Activated CD4-positive, alpha-beta T cell treated with anti-CD3 and anti-CD28 coated beads, Interleukin-2, amount 50 U/mL, for 24 hours (primary cell): Measurements from ENCODE around the gene BAG5.

Experiments
- DNase-seq, 2 donors: peaks; one replicate each; pipeline ENCODE4 v3.0.0-alpha.2; 2020; ENCODE audit warnings: low read depth in 1 of 2, low spot score in 1 of 2

BAG5 gene

DNA sequence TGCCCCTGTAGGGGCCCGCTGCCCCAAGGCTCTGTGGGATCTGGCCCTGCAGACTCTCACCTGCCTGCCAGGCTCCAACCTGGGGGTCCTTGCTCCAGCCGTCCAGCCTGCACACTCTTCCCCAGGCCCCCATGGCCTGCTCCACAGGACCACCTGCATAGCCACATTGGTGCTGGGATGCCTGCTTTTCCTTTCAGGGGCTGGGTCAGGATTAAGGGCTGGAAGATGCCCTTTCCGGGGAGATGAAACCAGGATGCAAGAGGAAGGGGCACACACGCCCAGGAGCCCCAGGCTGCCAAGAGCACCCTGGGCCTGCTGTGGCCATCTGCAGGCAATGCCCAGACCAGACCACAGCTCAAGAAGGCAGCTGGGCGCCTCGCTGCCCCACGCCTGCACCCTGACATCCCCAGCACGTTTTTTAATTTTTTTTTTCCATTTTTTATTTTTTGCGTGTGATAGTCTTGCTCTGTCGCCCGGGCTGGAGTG, 15.0 kb downstream of the BAG5 start:
- no peak for DNase-seq

DNA sequence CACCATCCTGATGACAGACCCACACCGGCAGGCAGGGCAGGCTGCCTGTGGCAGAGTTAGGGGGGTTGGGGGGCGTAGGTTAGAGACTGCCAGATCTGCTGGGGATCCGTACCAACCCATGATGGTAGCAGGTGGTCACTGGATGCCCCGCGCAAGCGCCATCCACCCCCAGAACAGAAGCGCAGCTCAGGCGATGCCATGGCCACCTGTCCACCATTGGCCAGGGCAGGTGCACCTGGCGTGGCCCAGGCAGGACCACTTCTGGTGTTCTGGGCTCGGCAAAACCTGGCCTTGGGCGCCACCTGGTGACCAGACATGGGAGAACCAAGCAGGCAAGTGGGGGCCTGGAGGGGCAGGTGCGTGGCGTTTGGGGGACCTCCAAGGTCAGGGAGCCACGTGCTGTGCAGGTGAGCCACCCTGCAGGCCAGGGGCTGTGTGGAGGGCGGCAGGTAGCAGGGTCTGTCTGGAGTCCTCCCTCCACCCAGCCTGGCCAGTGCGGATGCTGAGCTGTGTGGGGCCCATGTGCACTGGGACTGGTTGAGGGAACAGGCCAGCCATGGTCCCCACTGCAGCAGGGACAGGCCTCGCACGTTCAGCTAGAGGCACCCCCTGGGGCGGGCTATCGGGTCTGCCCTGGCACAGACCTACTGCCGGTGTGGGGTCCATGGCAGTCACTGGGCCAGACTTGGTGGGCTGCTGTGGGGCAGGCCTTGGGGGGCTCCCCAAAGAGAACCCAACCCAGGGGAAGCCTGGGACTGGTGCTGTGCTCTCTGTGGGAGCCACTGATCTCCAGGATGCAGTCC, 15.6 kb downstream of the BAG5 start:
- peak; percentile 58 for DNase-seq

DNA sequence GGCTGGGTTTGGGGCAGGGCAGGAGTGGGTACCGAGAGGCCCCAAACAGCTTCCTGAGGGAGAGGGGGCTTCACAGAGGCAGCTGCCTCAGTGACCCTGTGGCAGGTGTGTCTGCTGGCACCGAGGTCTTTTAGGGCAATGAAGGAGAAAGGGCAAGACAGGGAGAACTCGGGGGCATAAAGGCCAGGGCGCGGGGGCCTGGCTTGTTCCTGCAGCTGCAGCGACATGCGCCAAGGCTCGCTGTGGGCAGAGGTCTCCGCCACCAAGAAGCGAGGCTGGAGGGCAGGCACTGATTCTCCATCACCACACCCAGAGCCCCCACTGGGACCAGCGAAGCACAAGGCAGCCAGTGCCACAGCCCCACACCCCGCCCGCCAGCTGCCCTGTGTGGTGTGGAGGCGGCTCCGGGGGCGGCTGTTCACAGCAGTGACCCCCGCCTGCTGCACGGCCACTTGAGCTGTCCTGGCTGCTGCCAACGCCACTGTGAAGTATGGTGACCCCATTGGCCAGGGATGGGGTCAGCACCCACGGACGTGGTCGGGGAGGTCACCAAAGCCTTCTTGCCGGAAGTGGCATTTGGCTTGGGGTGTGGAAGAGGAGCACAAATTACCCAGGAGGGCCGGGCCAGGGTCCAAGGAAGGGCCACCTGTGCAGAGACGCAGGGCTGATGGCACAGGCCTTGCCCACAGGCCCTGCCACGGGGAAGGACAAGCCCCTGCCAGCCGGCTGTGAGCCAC, 16.4 kb downstream of the BAG5 start:
- DNase-seq = no peak

DNA sequence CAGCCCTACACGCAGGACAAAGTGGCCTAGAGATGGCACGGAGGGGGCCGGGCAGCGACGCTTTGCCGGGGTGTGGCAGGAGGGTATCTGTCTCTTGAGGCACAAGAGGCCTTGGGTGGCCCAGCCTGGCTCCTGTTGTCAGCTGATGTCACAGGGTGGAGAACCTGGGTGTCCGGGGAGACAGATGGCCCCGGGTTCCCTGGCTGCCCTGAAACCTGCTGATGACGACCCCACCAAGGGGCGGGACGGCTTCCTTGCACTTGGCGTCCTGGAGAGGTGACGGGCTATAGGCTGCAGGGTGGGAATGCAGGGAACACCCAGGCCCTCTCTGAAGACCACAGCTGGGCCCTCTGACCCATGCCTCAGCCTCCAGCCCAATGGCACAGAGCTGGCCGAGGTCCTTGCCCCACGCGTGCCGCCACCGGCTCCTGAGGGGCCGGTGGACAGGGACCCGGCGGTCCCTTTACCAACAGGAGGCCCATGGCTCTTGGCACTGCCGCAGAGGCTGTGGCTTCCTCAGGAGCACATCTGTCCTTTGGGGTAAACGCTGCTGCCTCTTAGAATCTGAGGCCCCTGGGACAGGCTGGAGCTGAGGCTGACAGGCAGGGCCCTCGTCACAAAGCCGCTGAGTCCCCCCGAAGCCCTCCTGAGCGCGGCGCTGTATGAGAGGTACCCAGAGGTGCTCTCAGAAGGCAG, 17.1 kb downstream of the BAG5 start:
- DNase-seq = no peak

DNA sequence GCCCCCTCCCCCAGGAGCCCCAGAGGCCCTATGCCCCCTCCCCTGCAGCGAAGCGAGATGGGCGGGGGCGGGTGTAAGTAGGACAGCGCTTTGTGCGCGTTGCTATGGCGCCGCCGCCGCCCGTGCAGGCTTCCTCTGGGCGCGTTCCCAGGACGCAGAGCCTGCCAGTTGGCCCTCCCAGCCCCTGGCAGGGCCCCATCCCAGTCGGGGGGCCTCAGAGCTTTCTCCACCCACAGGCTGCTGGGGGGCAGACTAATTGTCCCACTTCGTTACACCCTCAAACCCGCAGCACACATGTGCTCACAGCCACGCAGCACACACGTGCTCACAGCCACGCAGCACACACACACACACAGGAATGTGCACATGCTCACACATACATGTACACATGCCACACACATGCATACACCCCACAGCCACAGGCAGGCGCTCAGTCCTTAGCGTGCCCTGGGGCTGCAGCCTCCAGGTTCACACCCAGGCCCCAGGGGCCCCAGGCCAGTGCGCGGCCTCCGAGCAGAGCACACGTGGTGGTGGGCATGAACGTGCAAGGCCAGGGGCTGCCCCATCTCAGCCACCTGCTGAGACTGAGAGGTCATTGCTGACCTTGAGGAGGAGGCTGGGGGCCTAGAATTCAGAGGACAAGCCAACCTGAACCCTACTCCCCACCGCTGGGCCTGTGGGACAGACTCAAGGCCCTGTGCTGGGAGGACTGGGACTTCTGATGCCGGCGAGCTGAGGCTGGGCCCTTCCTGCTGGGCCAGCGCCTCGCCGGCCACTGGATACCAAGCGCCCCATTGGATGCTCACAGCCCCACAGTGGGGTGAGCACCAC, 17.9 kb downstream of the BAG5 start:
- DNase-seq = no peak

DNA sequence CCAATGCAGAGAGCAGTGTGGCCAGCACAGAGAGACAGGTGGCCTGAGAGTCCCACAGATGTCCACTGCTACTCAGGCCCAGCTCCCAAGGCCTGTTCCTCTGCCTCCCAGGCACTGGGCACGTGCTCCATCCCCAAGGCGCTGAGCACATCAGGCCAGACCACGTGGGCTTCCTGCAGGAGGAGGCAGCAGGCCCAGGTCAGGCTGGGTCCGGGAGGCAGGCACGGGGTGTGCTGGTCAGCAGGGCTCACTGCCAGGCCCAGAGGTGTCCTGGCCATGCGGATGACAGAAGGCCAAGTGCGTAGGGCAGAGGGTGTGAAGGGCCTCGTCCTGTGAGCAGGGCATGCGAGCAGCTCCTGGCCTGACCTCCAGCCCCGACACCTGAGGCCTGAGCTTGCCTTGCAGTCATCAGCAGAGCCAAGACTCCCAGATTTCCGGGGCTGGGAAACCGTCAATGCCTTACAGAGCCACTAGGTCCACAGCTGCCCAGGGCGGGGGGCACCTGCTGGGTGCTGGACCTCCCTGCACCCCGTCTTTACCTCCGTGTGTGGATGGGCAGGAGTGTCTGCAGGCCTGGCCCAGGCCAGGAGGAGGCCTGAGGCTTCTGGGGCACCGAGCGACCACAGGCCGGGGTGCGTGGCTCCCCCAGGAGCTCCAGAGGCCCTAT, 18.6 kb downstream of the BAG5 start:
- no peak for DNase-seq

DNA sequence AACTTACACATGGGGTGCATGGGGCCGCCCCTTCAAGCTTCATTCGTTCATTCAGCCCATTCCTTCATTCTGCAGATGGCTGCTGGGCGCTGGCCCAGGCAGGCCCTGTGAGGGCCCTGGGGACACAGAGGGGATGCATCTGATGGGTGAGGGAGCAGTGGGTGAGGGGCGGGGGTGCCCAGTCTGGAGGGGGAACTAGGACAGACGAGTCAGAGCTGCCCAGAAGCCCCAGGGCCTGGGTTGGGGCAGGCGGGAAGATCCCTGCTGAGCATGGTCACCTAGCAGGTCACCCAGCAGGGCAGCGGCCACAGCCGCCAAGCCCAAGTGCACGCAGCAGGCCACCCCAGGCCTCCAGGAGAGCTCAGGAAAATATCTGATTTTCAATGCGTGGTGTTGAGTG, 19.3 kb downstream of the BAG5 start:
- no peak for DNase-seq

DNA sequence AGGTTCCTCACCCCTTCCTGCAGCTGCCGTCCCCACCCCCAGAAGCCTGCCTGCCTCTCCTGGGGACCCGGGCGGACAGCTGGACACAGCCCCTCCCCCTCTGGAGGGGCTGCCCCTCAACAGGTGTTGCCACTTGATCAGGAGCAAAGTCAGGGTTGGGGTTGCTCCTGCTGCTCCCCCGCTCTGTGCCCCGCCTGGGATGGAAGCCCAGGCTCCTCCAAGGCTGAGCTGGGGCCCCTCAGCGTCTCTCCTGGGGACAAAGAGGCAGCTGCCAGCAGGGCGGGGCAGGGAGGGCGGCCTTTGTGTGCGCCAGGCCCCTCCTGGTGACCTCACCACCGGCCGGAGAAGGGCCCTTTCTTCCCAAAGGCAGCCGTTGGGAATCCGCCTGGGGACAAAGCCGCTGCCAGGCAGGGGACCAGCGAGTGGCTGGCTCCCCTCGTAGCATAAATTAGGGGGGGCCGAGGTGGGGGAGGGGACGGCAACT, 19.8 kb downstream of the BAG5 start:
- no peak for DNase-seq

DNA sequence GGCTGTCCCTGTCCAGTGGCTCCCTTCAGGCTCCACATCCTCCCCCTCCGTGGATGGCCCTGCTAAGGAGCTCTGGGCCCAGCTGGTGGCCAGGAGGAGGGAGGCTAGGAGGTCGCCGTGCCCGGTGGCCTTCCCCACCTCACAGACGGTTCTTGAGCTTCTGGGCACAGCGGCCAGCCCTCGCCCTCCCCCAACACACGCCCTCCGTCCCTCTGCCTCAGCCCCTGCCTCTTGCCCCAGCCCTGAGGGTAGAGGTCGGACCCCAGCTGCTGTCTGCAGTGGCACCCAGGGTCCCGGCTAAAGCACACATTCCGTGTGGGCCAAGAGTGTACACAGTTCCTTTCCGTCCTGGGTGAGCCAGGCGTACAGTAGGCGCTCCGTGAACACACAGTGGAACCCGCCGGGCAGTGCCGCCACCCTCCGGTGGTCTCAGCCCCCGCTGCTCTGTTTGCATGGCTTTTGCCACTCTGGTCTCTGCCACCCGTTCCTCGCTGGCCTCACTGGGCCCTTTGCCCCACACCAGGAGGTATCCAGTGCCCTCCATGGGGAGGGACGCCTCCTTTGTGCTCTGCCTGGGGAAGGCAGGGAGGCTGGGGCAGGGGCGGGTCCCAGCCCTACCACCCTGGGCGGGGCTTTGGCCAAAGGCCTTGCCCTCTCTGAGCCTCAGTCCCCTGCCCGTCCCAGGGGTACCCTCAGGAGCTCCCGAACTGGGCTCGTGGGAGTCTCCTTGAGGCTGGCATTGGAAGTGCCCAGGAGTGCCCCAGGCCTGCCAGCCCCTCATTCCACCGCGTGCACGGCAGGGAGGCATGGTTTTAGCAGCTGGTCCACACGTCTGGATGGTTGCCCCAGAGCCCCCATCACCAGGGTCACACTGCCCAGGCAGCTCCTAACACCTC, 20.5 kb downstream of the BAG5 start:
- DNase-seq = no peak

DNA sequence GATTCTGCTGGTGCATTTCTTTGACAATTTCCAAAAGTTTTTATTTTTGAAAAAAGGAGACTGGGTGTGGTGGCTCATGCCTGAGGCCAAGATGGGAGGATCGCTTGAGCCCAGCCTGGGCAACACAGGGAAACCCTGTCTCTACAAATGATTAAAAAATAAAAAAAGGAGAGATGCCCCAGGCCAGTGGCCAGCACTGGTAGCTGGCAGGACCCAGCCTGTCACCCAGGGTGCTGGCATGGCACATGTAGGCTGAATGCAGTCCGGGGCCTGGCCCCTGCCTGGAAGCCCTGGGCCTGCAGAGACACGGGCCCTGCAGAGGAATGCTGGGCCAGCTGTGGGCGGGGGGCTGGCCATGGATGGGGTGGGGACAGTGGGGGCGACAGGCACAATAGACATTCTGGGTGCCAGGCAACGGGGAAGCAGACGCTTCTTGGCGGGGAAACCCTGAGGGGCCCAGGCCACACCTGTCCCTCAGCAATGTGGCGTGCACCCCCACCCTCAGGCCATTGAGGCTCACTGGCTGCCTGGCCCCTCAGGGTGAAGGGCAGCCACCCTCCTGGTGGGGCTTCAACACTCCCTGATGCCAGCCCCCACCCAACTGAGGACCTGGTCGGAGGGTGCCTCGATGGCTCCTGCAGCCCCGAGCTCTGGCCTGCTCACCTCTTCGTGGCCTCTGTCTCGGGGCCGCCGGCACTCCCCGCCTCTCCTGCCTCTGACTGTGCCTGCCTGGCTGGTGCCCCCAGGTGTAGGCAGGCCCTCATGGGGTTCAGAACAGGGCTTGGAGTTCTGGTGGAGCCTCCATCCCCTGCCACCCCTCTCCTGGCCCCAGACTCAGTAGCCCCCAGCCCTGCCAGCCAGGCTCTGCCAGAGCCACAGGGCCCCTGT, 21.4 kb downstream of the BAG5 start:
- DNase-seq = no peak

DNA sequence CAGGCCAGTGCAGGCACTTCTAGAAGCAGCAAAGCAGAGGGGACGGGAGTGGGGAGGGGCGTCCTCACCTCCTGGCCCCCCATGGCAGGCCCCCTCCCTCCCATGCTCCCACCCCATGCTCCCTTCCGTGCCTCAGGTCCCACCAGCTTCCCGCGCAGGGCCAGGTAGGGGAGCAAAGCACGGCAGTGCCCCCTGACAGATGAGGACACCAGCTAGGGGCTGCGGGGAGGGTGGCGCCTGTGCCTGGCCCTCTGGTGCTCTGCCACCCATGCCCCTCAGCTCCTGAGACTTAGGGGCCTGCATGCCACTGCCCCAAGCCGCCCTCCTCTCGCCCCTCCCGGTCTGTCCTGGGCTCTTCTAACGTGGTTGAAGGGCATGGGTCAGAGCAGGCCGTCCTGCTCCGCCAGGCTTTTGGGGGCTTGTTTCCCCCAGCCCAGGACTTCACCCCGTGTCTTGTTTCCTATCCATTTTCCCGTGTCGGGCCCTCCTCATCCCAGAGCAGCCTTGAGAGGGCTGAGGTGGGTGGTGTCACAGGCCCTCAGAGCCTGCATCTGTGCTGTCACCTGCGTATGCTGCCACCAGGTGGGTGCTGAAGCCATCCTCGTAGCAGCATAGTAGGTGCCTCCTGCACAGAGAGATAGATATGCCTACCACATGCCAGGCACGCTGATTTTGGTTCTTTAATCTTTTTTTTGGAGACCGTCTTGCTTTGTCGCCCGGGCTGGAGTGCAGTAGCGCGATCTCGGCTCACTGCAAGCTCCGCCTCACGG, 23.2 kb downstream of the BAG5 start:
- no peak for DNase-seq

DNA sequence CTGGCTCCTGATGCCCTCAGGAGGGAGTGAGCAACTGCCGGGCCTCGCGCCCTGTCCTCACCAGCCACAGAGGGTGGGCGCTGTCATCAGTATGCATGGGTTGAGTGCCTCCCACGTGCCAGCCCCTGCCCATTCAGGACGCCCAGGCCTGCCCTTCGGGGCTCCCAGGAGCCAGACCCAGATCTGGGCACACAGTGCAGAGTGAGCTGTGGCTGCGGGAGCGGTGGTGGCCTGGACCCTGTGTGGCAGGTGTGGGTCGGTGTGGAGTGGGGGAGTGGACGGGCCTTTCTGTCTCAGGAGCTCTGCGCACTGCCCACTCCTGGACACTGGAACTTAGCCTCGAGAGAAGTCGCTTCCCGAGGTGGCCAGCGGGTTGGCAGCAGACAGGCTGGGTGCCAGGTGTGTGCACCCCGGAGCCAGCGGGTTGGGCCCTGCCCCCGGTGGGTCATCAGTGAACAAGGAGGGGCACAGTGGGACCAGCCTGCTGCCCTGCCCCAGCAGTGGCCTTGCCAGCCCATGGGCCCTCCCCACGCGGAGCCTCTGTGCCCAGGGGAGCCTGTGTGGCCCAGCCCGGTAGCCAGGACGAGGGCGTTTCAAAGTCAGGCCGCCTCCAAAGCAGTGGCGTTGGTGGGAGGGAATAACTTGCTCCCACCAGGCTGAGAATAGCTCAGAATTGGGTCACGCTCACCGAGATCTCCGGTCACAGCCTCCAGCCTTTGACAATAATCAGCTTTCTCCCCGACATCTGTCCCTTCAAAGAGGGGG, 24.0 kb downstream of the BAG5 start:
- no peak for DNase-seq

DNA sequence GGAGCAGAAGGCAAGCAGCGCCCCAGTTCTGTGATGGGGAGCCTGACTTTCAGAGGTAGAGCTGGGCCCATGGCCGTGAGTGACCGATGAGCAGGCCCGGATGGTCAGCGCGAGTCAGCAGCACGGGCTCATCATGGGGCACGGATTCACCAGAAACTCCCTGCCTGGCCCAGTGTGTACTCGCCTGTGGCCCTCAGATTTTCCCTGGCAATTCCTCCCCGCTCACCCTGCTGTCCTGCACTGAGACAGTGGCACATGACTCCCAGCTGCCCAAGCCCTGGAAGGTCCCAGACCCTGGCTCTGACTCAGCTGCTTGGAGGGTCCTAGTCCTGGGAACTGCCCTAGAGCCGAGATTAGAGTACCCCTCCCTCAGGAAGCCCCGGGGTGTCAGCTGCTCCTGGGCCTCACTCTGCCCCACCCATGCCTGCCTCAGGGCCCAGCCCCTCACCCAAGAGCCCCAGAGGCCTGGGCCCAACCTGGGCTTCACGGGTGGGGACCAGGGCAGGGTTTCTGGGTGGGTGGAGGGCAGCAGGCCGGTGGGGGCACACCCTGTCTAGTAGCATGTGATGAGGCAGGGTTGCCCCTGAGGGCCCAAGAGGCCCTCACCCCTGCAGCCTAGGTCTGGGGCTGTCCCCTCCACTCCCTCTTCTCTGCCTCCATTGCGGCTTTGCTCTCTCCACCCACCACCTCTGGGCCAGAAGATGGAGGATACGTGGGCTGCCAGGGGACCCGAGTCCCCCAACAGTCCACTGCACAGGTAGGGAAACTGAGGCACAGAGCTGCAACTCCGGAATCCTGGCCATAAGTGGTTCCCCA, 25.1 kb downstream of the BAG5 start:
- DNase-seq = no peak

DNA sequence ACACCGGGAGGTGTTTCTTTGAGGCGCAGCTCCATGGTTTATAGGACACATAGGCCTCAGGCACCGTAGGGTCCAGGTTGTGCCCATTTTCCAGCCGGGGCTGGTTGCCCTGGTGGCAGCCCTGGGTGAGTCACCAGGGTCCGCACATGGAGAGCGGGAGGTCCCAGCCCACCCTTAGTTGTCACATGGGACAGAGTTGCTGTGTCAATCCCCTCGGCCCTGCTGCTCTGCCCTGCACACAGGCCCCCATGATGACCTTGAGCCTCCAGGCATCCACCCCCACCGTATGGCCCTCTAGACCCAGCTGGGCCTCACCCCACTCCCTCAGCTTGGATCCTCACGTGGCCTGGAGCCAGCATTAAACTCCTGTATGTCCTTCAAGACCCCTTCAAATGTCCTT, 25.8 kb downstream of the BAG5 start:
- no peak for DNase-seq

DNA sequence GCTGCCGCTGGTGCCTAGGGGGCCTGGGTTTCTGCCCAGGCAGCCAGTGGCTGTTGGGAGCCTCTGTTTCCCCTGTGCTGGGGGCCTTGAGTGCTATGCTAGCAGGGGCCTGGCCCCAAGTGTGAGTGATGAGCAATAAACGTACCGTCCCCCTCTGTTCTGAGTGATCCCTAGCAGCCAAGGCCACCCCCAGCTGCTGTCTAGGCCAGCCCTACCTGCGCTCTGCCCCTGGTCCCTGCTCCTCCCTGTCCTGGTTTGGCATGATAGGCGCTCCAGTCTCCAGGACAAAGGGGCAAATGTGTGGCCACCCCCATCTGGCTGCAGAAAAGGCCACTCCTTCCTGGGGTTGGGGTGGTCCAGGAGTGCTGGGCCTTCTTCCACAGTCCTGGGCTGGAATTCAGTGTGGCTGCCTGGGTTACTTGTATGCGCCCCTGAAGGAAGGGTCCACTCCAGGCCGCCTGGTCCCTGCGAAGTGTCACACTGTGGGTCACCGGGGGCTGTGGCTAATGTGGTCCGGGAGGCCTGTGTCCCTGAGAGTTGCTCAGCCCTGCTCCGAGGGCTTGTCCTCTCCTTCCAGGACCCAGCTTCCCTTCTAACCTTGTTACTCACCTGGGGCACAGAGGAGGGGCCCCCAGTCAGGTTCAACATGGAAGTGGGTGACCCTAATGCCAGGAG, 26.4 kb downstream of the BAG5 start:
- DNase-seq = no peak
